Measurements from ENCODE around the gene IGFL3.
A peak's percentile ranks its signal among the peaks of the same experiment; 100 is the strongest.
"Not testable (repeated sequence)": the region's sequence is repeated elsewhere in the genome, so short reads cannot be mapped to it uniquely, and the experiment has no call there.

Gene IGFL3

DNA sequence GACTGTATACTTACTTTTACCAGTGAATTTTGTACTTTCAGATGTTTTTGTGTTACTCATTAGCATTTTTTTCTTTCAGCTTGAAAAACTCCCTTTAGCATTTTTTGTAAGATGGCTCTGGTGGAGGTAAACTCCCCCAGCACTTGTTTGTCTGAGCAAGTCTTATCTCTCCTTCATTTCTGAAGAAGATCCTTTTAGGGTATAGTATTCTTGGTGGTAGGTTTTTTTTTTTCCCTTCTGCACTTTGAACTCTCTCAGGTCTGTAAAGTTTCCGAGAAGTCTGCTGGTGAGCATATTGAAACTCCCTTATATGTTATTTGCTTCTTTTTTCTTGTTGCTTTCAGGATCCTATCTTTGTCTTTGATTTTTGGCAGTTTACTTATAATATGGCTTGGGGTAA lies 35.1 kb downstream of the IGFL3 start:
- Histone ChIP-seq H3K36me3 (ENCODE audit: insufficient read depth, low read length) (no peaks in the 10 kb centered on the region), H3K27ac (ENCODE audit: low read depth, low read length) (no peak overlapping the region), H3K4me3 (ENCODE audit: low read length) (no peak overlapping the region), H3K9ac (ENCODE audit: low read depth, low read length) (no peak overlapping the region), H3K4me1 (ENCODE audit: insufficient read depth, low read length) (no peaks in the 10 kb centered on the region), H3K27me3 (ENCODE audit: insufficient read depth, low read length) (no peaks in the 10 kb centered on the region), H3K9me3 (ENCODE audit: insufficient read depth, low read depth, low read length) (no peaks in the 10 kb centered on the region)
- no CpG with 5 or more reads among the region's 1 CpG for WGBS

DNA sequence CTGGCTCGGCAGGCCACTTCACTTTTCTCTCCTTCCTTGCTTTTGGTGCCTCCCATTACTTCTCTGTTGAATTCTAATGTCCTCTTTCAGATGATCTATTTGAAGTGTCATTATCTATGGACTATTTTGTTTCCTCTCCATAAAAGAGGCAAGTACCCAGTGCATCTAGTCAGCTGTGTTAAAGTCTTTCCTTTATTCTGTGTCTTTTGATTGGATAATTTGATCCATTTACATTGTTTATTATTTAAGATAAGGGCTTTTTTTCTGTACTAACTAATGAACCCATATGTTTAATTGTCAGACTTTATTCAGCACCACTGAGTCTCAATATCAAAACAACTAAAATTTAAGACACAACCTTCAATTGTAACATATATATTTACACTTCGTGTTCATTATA lies 36.4 kb downstream of the IGFL3 start:
- 94% methylated on average over 2 of the region's 2 CpGs for WGBS
- Histone ChIP-seq H3K36me3 (ENCODE audit: insufficient read depth, low read length) (no peaks in the 10 kb centered on the region), H3K27me3 (ENCODE audit: insufficient read depth, low read length) (no peaks in the 10 kb centered on the region), H3K27ac (ENCODE audit: low read depth, low read length) (no peak overlapping the region), H3K9me3 (ENCODE audit: insufficient read depth, low read depth, low read length) (no peaks in the 10 kb centered on the region), H3K9ac (ENCODE audit: low read depth, low read length) (no peak overlapping the region), H3K4me3 (ENCODE audit: low read length) (no peak overlapping the region), H3K4me1 (ENCODE audit: insufficient read depth, low read length) (no peaks in the 10 kb centered on the region)

DNA sequence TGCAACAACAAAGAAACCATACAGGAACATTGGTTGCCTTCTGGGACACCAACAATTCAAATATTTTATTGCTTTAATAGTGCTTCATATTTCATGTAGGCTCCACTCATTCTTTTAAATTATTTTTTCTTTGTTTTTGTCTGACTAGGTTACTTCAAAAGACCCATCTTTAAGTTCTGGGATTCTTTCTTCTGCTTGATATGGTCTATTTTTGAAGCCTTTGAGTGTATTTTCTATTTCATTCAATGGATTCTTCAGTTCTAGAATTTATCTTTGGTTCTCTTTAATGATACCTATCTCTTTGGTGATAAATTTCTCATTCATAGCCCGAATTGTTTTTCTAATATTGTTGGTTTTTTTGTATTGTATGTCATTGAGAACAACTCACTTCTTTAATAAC lies 38.6 kb downstream of the IGFL3 start:
- no CpG with 5 or more reads among the region's 1 CpG for WGBS
- H3K27ac ChIP-seq (ENCODE audit: low read depth, low read length), result no peak overlapping the region
- H3K4me1 ChIP-seq (ENCODE audit: insufficient read depth, low read length), result no peaks in the 10 kb centered on the region
- no peaks in the 10 kb centered on the region for H3K27me3 ChIP-seq (ENCODE audit: insufficient read depth, low read length)
- no peak overlapping the region for H3K9ac ChIP-seq (ENCODE audit: low read depth, low read length)
- H3K4me3 ChIP-seq (ENCODE audit: low read length), result no peak overlapping the region
- no peaks in the 10 kb centered on the region for H3K9me3 ChIP-seq (ENCODE audit: insufficient read depth, low read depth, low read length)
- no peaks in the 10 kb centered on the region for H3K36me3 ChIP-seq (ENCODE audit: insufficient read depth, low read length)

DNA sequence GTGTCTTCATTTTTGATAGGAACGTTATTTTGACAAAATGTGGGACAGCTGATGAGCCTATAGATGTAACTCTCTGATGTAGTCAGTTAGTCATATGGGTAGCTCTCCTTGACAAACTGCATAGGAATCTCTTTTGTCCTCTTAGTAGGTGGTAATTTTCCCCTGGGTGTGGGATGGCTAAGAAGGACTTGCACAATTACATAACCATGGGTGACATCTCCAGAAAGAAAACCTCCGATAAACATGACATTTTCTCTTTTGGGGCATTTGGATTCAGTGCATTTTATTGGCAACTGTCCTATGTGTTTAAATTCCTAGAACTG lies 41.8 kb downstream of the IGFL3 start:
- Histone ChIP-seq H3K4me1 (ENCODE audit: insufficient read depth, low read length) (no peaks in the 10 kb centered on the region), H3K9me3 (ENCODE audit: insufficient read depth, low read depth, low read length) (no peaks in the 10 kb centered on the region), H3K4me3 (ENCODE audit: low read length) (no peak overlapping the region), H3K27me3 (ENCODE audit: insufficient read depth, low read length) (no peaks in the 10 kb centered on the region), H3K27ac (ENCODE audit: low read depth, low read length) (no peak overlapping the region), H3K36me3 (ENCODE audit: insufficient read depth, low read length) (no peaks in the 10 kb centered on the region), H3K9ac (ENCODE audit: low read depth, low read length) (no peak overlapping the region)
- WGBS, result 58% methylated on average over 2 of the region's 2 CpGs

DNA sequence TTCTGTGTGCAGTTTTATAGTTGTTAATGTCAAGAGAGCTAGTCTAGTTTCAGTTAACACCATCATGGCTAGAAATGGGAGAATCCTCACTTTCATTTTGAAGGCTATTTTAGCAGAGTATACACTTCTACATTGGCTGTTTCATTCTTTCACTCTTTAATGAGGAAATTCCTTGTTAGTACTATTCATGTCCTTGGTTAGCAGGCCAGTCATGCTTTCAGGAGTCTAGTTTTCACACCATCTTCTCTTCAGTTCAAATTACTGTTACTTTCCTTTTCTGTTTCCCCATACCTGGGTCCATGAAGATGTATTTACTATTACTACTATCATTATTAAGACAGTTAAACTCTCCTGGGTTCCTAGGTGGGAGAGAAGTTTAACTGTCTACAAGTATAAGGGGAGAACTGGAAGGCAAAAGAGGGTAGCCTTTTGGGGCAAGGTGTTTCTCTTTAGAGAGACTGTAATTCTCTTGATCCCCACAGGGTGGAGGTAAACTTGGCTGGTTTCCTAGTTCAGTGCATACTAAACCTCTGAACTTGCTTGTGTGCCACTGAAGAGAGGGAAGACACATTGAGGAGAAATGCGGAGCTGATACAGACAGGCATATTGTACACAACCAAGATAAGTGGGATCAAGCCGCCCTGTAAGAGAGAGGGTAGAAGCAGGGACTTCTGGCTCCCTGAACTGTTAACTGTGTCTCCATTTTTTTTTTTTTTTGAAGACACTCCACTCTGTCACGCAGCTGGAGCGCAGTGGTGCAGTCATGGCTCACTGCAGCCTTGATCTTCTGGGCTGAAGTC lies 42.4 kb downstream of the IGFL3 start:
- 65% methylated on average over 4 of the region's 4 CpGs for WGBS
- H3K4me1 ChIP-seq (ENCODE audit: insufficient read depth, low read length), result no peaks in the 10 kb centered on the region
- H3K36me3 ChIP-seq (ENCODE audit: insufficient read depth, low read length), result no peaks in the 10 kb centered on the region
- no peak overlapping the region for H3K9ac ChIP-seq (ENCODE audit: low read depth, low read length)
- H3K4me3 ChIP-seq (ENCODE audit: low read length), result no peak overlapping the region
- H3K27me3 ChIP-seq (ENCODE audit: insufficient read depth, low read length), result peaks cover 3% of the 10 kb centered on the region
- no peaks in the 10 kb centered on the region for H3K9me3 ChIP-seq (ENCODE audit: insufficient read depth, low read depth, low read length)
- H3K27ac ChIP-seq (ENCODE audit: low read depth, low read length), result no peak overlapping the region

DNA sequence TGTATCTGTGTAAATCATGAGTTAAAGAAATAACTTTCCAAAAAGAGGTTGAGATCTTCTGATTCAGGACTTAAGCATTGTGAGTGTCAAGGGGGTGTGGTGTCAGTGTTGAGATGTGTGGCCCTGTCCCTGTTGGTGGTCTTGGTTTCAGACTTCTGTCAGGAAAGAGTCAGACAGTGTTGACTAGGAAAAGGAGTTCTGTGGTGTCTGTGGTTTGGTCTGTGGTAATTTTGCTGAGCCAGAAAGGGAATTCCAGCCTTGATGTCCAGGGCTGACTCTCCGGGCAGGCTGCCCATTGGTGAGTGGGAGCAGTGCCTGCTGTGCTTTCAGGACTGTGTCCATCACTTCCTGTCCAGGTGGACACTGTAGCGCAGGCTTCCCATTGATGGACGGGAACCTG lies 43.9 kb downstream of the IGFL3 start:
- H3K4me3 ChIP-seq (ENCODE audit: low read length), result no peak overlapping the region
- H3K36me3 ChIP-seq (ENCODE audit: insufficient read depth, low read length), result no peaks in the 10 kb centered on the region
- H3K9ac ChIP-seq (ENCODE audit: low read depth, low read length), result no peak overlapping the region
- WGBS, result 90% methylated on average over 3 of the region's 3 CpGs
- H3K27ac ChIP-seq (ENCODE audit: low read depth, low read length), result no peak overlapping the region
- H3K9me3 ChIP-seq (ENCODE audit: insufficient read depth, low read depth, low read length), result no peaks in the 10 kb centered on the region
- H3K4me1 ChIP-seq (ENCODE audit: insufficient read depth, low read length), result no peaks in the 10 kb centered on the region
- peaks cover 19% of the 10 kb centered on the region for H3K27me3 ChIP-seq (ENCODE audit: insufficient read depth, low read length)

DNA sequence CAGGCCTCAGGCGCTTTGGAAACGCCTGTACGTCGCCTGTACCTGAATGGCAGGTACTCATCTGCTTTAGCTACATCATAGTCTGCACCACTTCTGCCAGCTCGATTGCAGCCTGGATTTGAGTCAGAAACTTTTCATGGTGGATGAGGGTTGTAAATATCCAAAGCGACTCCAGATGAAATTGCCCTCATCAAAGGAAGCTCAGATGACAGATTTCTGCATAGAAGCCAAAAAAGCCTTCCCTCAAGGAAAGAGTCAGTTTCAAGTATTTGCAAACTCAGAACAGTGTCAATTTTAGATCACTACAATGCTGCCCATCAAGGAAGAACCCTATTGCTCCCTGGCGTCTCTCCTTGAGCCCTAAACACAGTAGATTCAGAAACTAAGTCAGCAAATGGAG lies 44.9 kb downstream of the IGFL3 start:
- no peaks in the 10 kb centered on the region for H3K9me3 ChIP-seq (ENCODE audit: insufficient read depth, low read depth, low read length)
- no peaks in the 10 kb centered on the region for H3K4me1 ChIP-seq (ENCODE audit: insufficient read depth, low read length)
- whole genome bisulfite sequencing, result 91% methylated on average over 7 of the region's 7 CpGs
- H3K27ac ChIP-seq (ENCODE audit: low read depth, low read length), result no peak overlapping the region
- no peak overlapping the region for H3K4me3 ChIP-seq (ENCODE audit: low read length)
- no peaks in the 10 kb centered on the region for H3K36me3 ChIP-seq (ENCODE audit: insufficient read depth, low read length)
- H3K27me3 ChIP-seq (ENCODE audit: insufficient read depth, low read length), result peaks cover 29% of the 10 kb centered on the region
- H3K9ac ChIP-seq (ENCODE audit: low read depth, low read length), result no peak overlapping the region

DNA sequence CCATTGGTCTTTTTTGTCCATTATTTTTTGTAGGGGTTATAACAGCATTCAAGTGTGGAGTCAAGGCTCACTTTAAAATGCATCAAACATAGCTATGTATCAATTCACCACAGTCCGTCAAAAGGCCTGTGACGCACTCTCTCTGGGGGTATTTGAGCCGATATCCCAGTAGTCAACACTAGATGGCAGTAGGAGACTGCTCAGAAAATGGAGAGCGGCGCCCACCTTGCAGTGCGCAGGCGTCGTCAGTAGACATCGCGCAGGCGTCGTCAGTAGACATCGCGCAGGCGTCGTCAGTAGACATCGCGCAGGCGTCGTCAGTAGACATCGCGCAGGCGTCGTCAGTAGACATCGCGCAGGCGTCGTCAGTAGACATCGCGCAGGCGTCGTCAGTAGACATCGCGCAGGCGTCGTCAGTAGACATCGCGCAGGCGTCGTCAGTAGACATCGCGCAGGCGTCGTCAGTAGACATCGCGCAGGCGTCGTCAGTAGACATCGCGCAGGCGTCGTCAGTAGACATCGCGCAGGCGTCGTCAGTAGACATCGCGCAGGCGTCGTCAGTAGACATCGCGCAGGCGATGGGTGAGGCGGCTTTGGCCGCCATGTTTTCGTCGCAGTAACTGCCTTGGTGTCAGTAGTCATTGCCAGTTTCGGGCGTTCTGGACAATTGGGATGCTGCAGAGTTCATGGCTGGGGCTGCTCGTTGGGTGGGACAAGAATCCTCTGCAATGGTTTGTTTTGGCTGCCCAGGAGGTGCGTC lies 45.7 kb downstream of the IGFL3 start:
- not testable (repeated sequence) for H3K9me3 ChIP-seq (ENCODE audit: insufficient read depth, low read depth, low read length); H3K27ac ChIP-seq (ENCODE audit: low read depth, low read length); H3K36me3 ChIP-seq (ENCODE audit: insufficient read depth, low read length); H3K9ac ChIP-seq (ENCODE audit: low read depth, low read length); H3K4me1 ChIP-seq (ENCODE audit: insufficient read depth, low read length); H3K4me3 ChIP-seq (ENCODE audit: low read length)
- peaks cover 37% of the 10 kb centered on the region for H3K27me3 ChIP-seq (ENCODE audit: insufficient read depth, low read length)
- 79% methylated on average over 35 of the region's 71 CpGs for WGBS

DNA sequence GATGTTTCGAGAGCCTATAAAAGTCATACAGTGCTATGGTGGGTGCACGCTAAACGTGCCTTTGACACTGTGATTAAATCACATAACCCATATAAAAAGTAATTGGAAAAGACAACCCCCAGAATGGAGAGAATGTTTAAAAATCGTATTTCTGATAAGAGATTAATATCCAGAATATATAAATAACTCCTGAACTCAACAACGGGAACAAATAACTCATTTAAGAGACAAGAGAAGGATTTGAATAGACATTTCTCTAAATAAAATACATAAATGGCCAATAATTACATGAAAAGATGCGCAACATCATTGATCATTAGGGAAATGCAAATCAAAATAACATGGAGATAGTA lies 46.7 kb downstream of the IGFL3 start:
- Histone ChIP-seq H3K9ac (ENCODE audit: low read depth, low read length) (no peak overlapping the region), H3K27me3 (ENCODE audit: insufficient read depth, low read length) (peaks cover 45% of the 10 kb centered on the region), H3K36me3 (ENCODE audit: insufficient read depth, low read length) (no peaks in the 10 kb centered on the region), H3K4me1 (ENCODE audit: insufficient read depth, low read length) (no peaks in the 10 kb centered on the region), H3K9me3 (ENCODE audit: insufficient read depth, low read depth, low read length) (no peaks in the 10 kb centered on the region), H3K4me3 (ENCODE audit: low read length) (no peak overlapping the region), H3K27ac (ENCODE audit: low read depth, low read length) (no peak overlapping the region)
- 33% methylated on average over 1 of the region's 6 CpGs for WGBS

DNA sequence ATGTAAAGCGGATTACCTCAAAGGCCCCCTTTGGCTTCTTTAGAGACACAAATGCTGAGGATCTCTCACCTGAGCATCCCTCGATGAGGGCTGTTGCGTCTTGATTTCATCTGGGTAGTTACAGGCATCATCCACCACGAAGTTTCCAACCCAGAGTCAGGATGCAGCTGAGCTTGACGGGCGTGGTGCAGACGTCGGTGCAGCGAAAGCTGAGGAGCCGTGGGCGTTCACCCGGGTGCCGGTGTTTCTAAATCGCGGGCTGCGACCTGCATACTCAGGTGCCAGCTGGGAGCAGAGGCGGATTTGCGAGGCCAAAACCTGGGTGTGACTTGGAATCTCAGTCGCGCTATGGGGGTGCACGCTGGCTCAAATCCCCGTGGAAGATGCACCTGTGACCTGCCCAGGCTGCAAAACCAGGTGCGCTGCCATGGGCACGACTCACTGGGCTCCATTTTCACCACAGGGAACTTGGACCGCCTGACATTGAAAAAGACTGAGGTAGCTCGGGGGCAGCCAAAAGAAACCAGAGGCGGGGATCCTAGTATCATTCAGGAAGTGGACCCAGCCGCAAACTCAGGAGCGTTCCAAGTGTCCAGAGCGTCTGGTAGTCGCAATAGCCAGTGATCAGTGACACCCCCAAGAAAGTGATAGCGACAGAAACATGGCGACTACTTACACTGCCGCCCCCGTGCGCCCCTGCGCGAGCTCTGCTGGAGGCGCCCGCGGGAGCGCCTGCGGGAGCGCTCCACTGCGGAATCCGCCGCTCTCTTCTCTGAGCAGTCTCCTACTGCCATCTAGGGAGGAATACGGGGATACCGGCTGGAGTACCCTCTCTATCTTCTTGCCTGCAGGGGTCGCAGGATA lies 47.3 kb downstream of the IGFL3 start:
- H3K4me1 ChIP-seq (ENCODE audit: insufficient read depth, low read length), result no peaks in the 10 kb centered on the region
- no peaks in the 10 kb centered on the region for H3K36me3 ChIP-seq (ENCODE audit: insufficient read depth, low read length)
- peak overlapping the region; percentile 65 for H3K4me3 ChIP-seq (ENCODE audit: low read length)
- H3K27me3 ChIP-seq (ENCODE audit: insufficient read depth, low read length), result peaks cover 45% of the 10 kb centered on the region
- no peak overlapping the region for H3K27ac ChIP-seq (ENCODE audit: low read depth, low read length)
- 2% methylated on average over 50 of the region's 50 CpGs for WGBS
- no peaks in the 10 kb centered on the region for H3K9me3 ChIP-seq (ENCODE audit: insufficient read depth, low read depth, low read length)
- no peak overlapping the region for H3K9ac ChIP-seq (ENCODE audit: low read depth, low read length)
